OCI-M2 (cell line): ENCODE results near the gene PLCB4.

Experiments
- DNase-seq: peaks from one replicate; lab custom pipeline; 2025; ENCODE audit not compliant: unreplicated experiment; lab: John Stamatoyannopoulos, UW

PLCB4 gene

GRCh38 chr20:9301129-9302090 is 232.5 kb downstream of the PLCB4 start:
- no peak for DNase-seq

DNA sequence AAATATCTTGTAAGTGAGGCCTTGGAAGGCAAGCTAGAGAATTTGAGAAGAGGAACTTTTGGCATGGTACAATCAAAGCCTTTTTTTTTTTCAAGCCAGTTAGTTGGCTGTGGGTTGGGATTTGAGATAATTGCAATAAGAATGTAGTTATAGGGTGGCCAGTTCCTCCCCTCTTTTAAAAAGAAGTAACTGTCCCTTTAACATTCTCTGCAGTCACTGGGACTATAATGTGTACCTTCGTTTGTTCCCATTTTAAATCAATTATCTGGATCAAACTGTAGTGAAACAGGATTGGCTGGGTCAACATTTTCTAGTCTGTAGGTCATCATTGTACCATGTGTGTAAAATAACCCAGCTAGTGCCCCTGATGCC is 233.2 kb downstream of the PLCB4 start:
- no peak for DNase-seq

DNA sequence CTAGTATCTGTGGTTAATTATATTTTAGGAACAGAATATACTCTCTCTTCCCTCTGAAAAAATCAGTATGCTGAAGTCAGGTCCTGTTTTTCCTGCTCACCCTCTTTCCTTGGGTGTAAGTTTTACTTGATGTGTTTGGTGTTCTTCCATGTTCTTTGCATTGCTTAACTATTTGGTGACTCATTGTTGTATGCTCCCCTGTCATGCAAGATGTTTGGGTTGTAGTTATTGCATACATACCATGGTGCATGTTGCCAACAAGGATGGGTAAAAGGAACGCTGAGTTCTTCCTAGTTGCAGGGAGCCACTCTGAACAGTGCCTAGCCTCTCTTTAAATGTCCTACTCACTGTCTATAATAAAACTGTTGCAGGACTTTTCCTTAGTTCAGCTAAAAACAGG is 237.6 kb downstream of the PLCB4 start:
- DNase-seq, result no peak

DNA sequence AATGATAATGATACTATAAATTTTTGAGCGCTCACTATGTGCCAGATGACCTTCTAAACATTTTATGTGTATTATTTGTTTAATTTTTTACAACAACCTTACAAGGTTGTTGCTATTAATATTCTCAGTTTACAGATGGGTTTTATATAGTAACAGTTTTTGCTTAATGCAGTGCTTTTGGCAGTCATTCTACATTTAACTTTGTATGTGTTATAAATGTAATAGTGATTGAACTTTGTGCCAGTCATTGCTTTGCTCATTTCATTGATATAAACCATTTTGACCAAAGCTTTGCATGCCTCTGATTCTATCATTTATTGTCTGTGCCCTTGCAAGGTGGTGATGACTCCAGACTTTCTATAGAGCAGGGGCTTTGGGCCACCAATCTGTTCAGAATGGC is 239.2 kb downstream of the PLCB4 start:
- DNase-seq, result no peak

GRCh38 chr20:9311132-9311531 is 242.2 kb downstream of the PLCB4 start:
- no peak for DNase-seq

- no peak for DNase-seq
These were observed 250.9 kb downstream of the PLCB4 start for GRCh38 chr20:9319687-9320384.

- DNase-seq, result no peak
These were observed 252.1 kb downstream of the PLCB4 start for GRCh38 chr20:9321007-9321406.

DNA sequence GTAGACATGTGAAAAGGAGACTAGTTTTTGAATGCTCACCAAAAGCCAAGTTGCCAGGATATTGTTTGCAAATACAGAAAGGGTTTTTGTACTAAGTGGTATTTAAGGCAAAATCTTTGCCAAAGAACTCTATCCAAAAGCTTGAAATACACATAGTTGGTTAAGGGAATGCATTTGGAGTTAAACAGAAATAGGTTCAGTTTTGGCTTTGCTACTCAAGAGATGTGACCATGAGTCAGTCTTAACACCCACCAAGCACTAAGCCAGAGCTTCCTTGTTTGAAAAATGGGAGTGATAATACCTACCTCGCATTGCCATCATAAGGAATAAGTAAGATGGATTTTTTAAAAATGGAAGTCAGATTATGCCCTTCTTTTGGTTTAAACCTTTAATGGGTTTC is 253.8 kb downstream of the PLCB4 start:
- DNase-seq, result no peak

- no peak for DNase-seq
These were observed 254.7 kb downstream of the PLCB4 start for GRCh38 chr20:9323622-9324021.

DNA sequence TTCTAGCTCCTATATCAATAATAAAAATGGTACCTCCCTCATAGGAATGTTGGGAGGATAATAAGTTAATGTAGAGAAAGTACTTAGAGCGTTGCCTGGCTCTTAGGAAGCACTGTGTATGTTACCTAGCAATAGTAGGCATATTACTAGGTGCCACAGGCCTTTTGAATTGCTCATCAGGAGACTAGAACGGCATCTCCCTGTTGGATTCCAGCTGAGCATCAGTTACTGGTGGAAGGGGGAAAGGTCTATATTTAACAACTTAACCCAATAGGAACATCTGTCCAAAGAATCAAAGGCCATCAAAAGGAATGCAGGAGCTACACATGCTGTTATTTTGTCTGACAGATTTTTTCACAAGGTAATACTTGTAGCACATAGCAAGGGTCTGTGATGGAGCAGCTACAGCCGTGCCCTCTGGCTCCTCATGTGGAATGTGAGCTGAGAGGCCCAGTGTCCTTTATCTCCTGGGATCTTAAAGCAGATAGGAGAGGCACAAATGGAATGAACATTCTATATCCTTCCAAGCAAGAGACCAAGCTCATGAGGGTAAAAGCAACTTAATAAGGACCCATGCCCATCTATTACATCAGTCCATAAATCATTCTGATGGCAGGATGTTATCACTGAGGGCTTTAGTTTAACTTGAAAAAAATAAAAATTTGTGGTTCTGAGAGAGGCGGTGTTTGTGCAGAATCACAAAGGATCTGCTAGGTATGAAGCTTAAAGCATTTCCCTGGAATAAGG is 260.6 kb downstream of the PLCB4 start:
- no peak for DNase-seq

DNA sequence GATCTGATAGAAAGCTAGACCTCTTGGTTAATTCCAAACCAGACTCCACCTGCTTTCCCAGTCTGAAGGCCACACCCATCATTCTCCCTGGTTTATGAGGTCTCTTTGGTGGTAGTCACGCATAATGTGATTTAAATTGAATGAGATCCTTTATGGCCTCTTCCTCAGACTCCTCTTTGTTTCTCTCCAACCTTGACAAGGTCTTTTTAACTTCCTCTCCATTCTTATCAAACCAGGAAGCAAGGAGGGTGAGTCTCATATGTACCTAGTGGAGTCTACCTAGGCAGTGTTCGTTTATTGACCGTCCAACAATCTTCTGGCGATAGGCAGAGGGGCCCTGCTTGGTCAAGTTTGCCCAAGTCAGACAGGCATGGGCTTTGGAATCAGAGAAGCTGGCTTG is 261.3 kb downstream of the PLCB4 start:
- no peak for DNase-seq

- no peak for DNase-seq
These were observed 263.0 kb downstream of the PLCB4 start for GRCh38 chr20:9331707-9332435.

DNA sequence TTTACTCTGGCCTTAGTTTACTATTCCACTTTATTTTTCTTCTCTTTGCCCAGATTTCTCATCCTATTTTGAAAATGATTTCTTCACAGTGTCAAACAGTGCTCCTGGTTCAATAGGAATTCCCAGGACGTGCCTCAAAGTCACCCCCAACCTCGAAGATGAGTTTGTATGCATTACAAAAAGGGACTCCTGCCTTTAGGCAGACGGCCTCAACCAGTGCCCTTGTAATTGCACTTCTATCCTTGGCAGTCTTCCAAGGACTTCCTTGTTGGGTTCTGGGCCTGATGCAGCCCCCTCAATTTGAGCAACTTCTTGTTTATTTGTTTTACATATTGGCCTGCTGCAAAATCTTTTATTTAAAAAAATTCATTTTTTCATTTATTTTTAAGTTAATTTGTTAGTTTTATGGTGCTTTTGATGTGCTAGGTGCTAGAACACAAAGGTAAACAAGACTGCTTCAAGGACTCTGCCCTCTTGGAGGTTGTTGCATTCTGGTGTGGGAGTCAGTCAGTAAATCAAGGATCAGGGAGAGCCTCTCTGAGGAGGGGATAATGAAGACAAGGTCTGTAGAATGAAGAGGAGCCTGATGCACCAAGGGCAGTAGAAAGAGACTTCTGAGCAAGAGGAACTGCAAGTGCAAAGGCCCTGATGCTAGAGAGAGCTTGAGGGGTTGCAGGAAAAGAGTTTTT is 264.0 kb downstream of the PLCB4 start:
- no peak for DNase-seq

- no peak for DNase-seq
These were observed 266.0 kb downstream of the PLCB4 start for GRCh38 chr20:9334866-9335265.

- DNase-seq, result no peak
These were observed 269.2 kb downstream of the PLCB4 start for GRCh38 chr20:9338101-9338500.

DNA sequence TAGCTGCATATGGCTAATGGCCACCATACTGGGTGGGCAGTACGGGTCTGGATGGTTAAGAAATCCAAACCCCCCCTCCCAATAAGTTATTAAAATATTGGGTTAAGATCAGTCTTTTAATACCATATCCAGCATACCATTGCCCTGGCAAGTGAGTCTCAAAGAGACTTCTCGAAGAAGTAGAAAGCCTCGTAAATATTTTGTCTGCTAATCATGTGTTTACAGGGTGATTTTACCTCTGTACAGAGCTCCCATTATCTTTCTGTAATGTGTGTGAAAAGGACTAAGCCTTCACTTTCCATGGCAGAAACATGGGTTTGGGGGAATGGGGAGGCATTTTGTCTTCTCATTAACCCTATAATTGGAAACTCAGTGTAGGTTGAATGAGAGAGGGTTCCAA is 270.8 kb downstream of the PLCB4 start:
- DNase-seq, result no peak

GRCh38 chr20:9342651-9343050 is 273.8 kb downstream of the PLCB4 start:
- DNase-seq, result no peak

- no peak for DNase-seq
These were observed 275.4 kb downstream of the PLCB4 start for GRCh38 chr20:9344083-9344920.

- no peak for DNase-seq
These were observed 279.4 kb downstream of the PLCB4 start for GRCh38 chr20:9348316-9348715.

- DNase-seq, result no peak
These were observed 279.9 kb downstream of the PLCB4 start for GRCh38 chr20:9348747-9349146.
